Measurements from ENCODE around the gene SLC9A2.

GRCh38 chr2:102652126-102652525, 32.8 kb downstream of the SLC9A2 start:
- no peak for TF ChIP-seq CTCF (IDR thresholded peaks at IDR 0.05; ENCODE audit: insufficient read depth, low read depth, low read length)
- TF ChIP-seq EZH2 (IDR thresholded peaks at IDR 0.05; ENCODE audit: insufficient read depth, low read length) = no peak
